ENCODE data around the gene VPS13D. TPM values are rescaled to one million over a fixed set of nuclear protein-coding genes. Genes with fewer than 3 reads are reported as not detected.

VPS13D gene
- total and polyA plus RNA-seq, 2 of the 4 experiments (the other 2 are of a cell fraction): 9.0 to 16.3 TPM

GRCh38 chr1:12472798-12473551 lies 243.1 kb downstream of the VPS13D start (continued):
- no peak for TF ChIP-seq ELK1 (IDR thresholded peaks at IDR 0.05; ENCODE audit: borderline replicate concordance, low read depth, low read length)
